ENCODE results near the gene ESR1.

DNA sequence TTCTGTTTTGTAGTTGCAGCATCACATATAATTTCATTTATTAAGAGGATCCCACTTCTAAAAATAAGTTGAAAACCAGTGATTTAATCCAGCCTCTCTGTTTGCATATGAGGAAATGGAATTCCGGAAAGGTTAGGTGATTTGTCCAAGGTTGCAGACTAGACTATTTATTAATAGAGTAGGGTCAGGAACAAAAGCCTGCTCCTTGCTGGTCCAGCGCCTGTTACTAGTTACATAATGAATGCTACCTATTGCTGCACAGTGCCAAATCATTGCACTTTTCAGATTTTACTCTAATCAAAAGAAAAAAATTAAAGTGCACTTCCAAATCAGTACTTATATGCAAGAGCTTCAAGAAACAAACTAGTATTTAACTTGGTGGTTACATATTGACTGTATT is 238.6 kb downstream of the ESR1 start:
- TF ChIP-seq, protein P1, sequence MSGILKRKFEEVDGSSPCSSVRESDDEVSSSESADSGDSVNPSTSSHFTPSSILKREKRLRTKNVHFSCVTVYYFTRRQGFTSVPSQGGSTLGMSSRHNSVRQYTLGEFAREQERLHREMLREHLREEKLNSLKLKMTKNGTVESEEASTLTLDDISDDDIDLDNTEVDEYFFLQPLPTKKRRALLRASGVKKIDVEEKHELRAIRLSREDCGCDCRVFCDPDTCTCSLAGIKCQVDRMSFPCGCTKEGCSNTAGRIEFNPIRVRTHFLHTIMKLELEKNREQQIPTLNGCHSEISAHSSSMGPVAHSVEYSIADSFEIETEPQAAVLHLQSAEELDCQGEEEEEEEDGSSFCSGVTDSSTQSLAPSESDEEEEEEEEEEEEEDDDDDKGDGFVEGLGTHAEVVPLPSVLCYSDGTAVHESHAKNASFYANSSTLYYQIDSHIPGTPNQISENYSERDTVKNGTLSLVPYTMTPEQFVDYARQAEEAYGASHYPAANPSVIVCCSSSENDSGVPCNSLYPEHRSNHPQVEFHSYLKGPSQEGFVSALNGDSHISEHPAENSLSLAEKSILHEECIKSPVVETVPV (CRISPR knock-in tag; IDR thresholded peaks at IDR 0.05), result no peak
- TF ChIP-seq ZFP30 (CRISPR knock-in tag; IDR thresholded peaks at IDR 0.05) (no peak), ISL1 (CRISPR knock-in tag; IDR thresholded peaks at IDR 0.05) (no peak), CSDC2 (CRISPR knock-in tag; IDR thresholded peaks at IDR 0.05) (no peak), ZNF565 (CRISPR knock-in tag; conservative IDR thresholded peaks at IDR 0.05; ENCODE audit: low read depth) (no peak), ZFP3 (CRISPR knock-in tag; IDR thresholded peaks at IDR 0.05) (no peak), TOX (CRISPR knock-in tag; IDR thresholded peaks at IDR 0.05; ENCODE audit: borderline replicate concordance) (no peak), RARB (CRISPR knock-in tag; IDR thresholded peaks at IDR 0.05) (no peak), SNAI2 (CRISPR knock-in tag; IDR thresholded peaks at IDR 0.05) (no peak)
- TF ChIP-seq, protein P2, sequence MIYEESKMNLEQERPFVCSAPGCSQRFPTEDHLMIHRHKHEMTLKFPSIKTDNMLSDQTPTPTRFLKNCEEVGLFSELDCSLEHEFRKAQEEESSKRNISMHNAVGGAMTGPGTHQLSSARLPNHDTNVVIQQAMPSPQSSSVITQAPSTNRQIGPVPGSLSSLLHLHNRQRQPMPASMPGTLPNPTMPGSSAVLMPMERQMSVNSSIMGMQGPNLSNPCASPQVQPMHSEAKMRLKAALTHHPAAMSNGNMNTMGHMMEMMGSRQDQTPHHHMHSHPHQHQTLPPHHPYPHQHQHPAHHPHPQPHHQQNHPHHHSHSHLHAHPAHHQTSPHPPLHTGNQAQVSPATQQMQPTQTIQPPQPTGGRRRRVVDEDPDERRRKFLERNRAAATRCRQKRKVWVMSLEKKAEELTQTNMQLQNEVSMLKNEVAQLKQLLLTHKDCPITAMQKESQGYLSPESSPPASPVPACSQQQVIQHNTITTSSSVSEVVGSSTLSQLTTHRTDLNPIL (CRISPR knock-in tag; IDR thresholded peaks at IDR 0.05; ENCODE audit: low read depth), result no peak
- TF ChIP-seq, protein P3, sequence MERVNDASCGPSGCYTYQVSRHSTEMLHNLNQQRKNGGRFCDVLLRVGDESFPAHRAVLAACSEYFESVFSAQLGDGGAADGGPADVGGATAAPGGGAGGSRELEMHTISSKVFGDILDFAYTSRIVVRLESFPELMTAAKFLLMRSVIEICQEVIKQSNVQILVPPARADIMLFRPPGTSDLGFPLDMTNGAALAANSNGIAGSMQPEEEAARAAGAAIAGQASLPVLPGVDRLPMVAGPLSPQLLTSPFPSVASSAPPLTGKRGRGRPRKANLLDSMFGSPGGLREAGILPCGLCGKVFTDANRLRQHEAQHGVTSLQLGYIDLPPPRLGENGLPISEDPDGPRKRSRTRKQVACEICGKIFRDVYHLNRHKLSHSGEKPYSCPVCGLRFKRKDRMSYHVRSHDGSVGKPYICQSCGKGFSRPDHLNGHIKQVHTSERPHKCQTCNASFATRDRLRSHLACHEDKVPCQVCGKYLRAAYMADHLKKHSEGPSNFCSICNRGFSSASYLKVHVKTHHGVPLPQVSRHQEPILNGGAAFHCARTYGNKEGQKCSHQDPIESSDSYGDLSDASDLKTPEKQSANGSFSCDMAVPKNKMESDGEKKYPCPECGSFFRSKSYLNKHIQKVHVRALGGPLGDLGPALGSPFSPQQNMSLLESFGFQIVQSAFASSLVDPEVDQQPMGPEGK (CRISPR knock-in tag; IDR thresholded peaks at IDR 0.05; ENCODE audit: borderline replicate concordance), result no peak
